Measurements from ENCODE around the gene SUPT5H. TPM values are rescaled to one million over a fixed set of nuclear protein-coding genes. Genes with fewer than 3 reads are reported as not detected.

Gene SUPT5H
- total RNA-seq, 1 experiment from 2014 or later = 59.9 TPM

GRCh38 chr19:39425744-39426143, 19.6 kb upstream of the SUPT5H start:
- no peaks in the 10 kb centered on the region for H3K79me2 ChIP-seq (ENCODE audit: low read length)
- TF ChIP-seq CTCF (conservative IDR thresholded peaks at IDR 0.05; ENCODE audit: low read depth, low read length) = no peak
- no peak for TF ChIP-seq EZH2 (IDR thresholded peaks at IDR 0.05; ENCODE audit: low read length, unreplicated experiment)
- TF ChIP-seq EZH2phosphoT487 (IDR thresholded peaks at IDR 0.05; ENCODE audit: borderline replicate concordance, low read length) = no peak
- intact Hi-C loops (cut with micrococcal nuclease) = no loop called here
- H3K4me2 ChIP-seq (ENCODE audit: low read length) = no peak overlapping the region
- no peak for ATAC-seq
- H3K4me3 ChIP-seq (ENCODE audit: low read length) = no peak overlapping the region
- no peaks in the 10 kb centered on the region for H3K9me2 ChIP-seq (replicated peaks; ENCODE audit: low read length)
- DNase-seq = no peak
- no peaks in the 10 kb centered on the region for H3K9me3 ChIP-seq (ENCODE audit: low read length)
- H3K9ac ChIP-seq (ENCODE audit: low read length) = no peak overlapping the region
- no peaks in the 10 kb centered on the region for H4K20me1 ChIP-seq (ENCODE audit: low read length)
- no TSS peak for BruUV-seq (replicated peaks)
- no peaks in the 10 kb centered on the region for H3K36me3 ChIP-seq (ENCODE audit: low read depth, low read length)
- peaks cover 5% of the 10 kb centered on the region for H3K4me1 ChIP-seq (ENCODE audit: insufficient read depth, low read length)
- H3F3A ChIP-seq (ENCODE audit: low read length, unreplicated experiment) = no peaks in the 10 kb centered on the region
- POLR2A ChIA-PET (ENCODE audit: unreplicated experiment) = no interaction called here
- CTCF ChIA-PET = no interaction called here
- no peak overlapping the region for H3K27ac ChIP-seq (ENCODE audit: low read length)
- H2AFZ ChIP-seq (ENCODE audit: low read length) = no peak overlapping the region
- no peaks in the 10 kb centered on the region for H3K27me3 ChIP-seq (ENCODE audit: low read length)

- Histone ChIP-seq H3K4me2 (ENCODE audit: low read length) (no peak overlapping the region), H3K79me2 (ENCODE audit: low read length) (no peaks in the 10 kb centered on the region), H3K9ac (ENCODE audit: low read length) (no peak overlapping the region), H3K27me3 (ENCODE audit: low read length) (no peaks in the 10 kb centered on the region), H3F3A (ENCODE audit: low read length, unreplicated experiment) (no peaks in the 10 kb centered on the region), H3K9me3 (ENCODE audit: low read length) (no peaks in the 10 kb centered on the region), H3K4me1 (ENCODE audit: insufficient read depth, low read length) (peaks cover 7% of the 10 kb centered on the region), H2AFZ (ENCODE audit: low read length) (no peak overlapping the region), H3K36me3 (ENCODE audit: low read depth, low read length) (no peaks in the 10 kb centered on the region), H3K9me2 (replicated peaks; ENCODE audit: low read length) (no peaks in the 10 kb centered on the region), H4K20me1 (ENCODE audit: low read length) (no peaks in the 10 kb centered on the region), H3K4me3 (ENCODE audit: low read length) (no peak overlapping the region), H3K27ac (ENCODE audit: low read length) (no peak overlapping the region)
- intact Hi-C loops (cut with micrococcal nuclease) = no loop called here
- no peak for TF ChIP-seq CTCF (conservative IDR thresholded peaks at IDR 0.05; ENCODE audit: low read depth, low read length)
- no peak for TF ChIP-seq EZH2 (IDR thresholded peaks at IDR 0.05; ENCODE audit: low read length, unreplicated experiment)
- no peak for TF ChIP-seq EZH2phosphoT487 (IDR thresholded peaks at IDR 0.05; ENCODE audit: borderline replicate concordance, low read length)
- ATAC-seq (no peak), DNase-seq (no peak)
- CTCF ChIA-PET = no interaction called here
- POLR2A ChIA-PET (ENCODE audit: unreplicated experiment) = no interaction called here
- BruUV-seq (replicated peaks) = no TSS peak
Measured at GRCh38 chr19:39426170-39426569, 19.2 kb upstream of the SUPT5H start.

GRCh38 chr19:39427707-39428106, 17.7 kb upstream of the SUPT5H start:
- no peaks in the 10 kb centered on the region for H4K20me1 ChIP-seq (ENCODE audit: low read length)
- peaks cover under 1% of the 10 kb centered on the region; the same call in 1 of the 2 replicates for H3K79me2 ChIP-seq (ENCODE audit: low read length)
- peaks cover 5% of the 10 kb centered on the region for H3K36me3 ChIP-seq (ENCODE audit: low read depth, low read length)
- H2AFZ ChIP-seq (ENCODE audit: low read length) = no peak overlapping the region
- ChIA-PET POLR2A (ENCODE audit: unreplicated experiment) (no interaction called here), CTCF (no interaction called here)
- no TSS peak for BruUV-seq (replicated peaks)
- TF ChIP-seq CTCF (conservative IDR thresholded peaks at IDR 0.05; ENCODE audit: low read depth, low read length) (no peak), EZH2phosphoT487 (IDR thresholded peaks at IDR 0.05; ENCODE audit: borderline replicate concordance, low read length) (no peak), EZH2 (IDR thresholded peaks at IDR 0.05; ENCODE audit: low read length, unreplicated experiment) (no peak)
- peaks cover 10% of the 10 kb centered on the region for H3K4me1 ChIP-seq (ENCODE audit: insufficient read depth, low read length)
- DNase-seq (no peak), ATAC-seq (no peak)
- H3K27me3 ChIP-seq (ENCODE audit: low read length) = no peaks in the 10 kb centered on the region
- H3K9me2 ChIP-seq (replicated peaks; ENCODE audit: low read length) = no peaks in the 10 kb centered on the region
- no peak overlapping the region for H3K9ac ChIP-seq (ENCODE audit: low read length)
- H3K9me3 ChIP-seq (ENCODE audit: low read length) = no peaks in the 10 kb centered on the region
- no peak overlapping the region for H3K4me2 ChIP-seq (ENCODE audit: low read length)
- intact Hi-C loops (cut with micrococcal nuclease) = no loop called here
- H3K27ac ChIP-seq (ENCODE audit: low read length) = no peak overlapping the region
- peaks cover 5% of the 10 kb centered on the region for H3F3A ChIP-seq (ENCODE audit: low read length, unreplicated experiment)
- no peak overlapping the region for H3K4me3 ChIP-seq (ENCODE audit: low read length)
